HG03280 (cell line): ENCODE measurements around the gene MLLT1.

Experiments
- ATAC-seq: cut with Tn5 transposase; IDR thresholded peaks from one replicate; pipeline ENCODE4 v1.9.1; 2021; ENCODE audit warnings: mild to moderate bottlenecking, moderate library complexity; ENCODE audit not compliant: unreplicated experiment

MLLT1 gene

DNA sequence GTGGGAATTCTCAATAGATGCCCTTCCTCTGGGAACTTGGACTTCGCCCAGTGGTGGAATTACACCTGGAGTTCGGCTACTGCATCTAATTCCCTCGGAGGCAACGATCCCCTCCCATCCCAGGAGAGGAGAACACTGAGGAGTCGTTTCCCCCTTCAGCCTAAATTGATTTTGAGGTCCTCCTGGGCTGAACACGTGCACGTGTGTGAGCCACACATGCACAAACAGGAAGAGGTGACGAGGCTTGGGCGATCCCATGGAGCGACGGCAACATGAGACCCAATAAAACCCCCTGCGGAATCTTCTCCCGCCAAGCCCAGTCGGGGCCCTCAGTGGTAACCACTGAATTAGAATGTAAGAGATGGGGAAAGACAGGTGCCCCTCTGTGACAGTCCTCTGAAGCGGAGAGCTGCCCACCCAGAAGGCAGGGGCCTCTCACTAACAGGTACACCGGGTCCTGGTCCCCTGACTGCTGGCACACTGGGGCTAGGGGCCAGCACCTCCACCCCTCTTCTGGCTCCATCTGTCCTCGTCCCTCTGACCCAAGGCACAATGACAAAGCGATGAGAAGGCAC is 4.5 kb downstream of the MLLT1 start:
- ATAC-seq, result no peak

DNA sequence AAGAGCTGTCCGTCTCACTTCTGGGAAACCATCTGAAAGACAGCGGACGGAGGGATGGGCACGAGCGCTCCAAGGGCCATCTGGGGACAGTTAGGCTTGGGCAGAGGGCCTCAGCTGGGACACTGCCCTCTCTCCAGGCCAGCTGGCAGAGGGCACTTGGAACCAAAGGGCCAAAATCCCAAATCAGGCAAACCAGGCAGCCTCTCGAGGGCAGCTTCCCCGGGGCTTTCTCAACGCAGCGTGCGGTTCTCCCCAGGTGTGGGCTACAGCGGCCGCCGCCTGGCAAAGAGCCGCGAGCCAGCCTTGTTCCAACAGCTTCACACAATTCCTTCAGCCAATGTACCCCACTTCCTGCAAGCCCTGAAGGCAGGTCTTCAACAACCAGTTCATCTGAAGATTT is 5.0 kb downstream of the MLLT1 start:
- no peak for ATAC-seq

DNA sequence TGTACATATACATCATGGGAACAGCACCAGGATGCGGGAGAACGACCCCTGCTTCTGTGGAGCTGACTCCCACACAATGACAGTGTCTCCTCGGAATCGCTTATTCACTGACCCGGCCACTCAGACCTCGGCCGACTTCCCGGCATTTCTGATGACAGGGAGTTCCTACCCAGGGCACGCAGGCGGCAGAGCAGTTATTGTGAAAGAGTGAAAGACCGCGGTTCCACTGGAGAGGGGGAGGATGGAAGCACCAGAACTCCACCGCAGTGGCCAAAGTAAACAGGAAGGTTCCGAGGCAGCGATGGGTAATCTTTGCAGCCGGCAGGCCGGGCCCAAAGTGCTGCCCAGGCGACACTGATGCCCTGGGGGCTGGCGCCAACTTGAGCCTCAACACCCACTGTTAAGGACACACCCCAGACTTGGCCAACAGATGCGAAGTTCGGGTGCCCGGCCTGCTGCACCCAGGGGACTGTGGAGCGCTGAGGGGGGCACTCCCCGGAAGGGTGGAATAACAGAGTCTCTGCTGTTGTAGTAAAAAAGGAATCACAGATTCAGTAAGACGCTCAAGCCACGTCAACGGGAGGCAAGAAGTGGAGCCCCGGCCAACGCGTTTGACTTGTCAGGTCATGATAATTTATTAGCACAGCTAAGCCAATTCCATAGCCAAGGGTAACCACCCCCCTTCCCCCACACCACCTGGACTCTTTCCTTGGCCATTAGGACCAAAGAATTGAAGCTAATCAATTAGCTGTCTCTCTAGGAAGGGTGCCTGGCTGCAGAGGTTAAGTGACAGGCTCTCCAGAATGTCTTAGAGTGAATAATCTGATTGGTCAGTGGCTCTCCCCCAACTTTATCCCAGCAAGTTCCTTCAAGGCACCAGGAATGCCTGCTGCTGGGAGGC is 5.8 kb downstream of the MLLT1 start:
- no peak for ATAC-seq

DNA sequence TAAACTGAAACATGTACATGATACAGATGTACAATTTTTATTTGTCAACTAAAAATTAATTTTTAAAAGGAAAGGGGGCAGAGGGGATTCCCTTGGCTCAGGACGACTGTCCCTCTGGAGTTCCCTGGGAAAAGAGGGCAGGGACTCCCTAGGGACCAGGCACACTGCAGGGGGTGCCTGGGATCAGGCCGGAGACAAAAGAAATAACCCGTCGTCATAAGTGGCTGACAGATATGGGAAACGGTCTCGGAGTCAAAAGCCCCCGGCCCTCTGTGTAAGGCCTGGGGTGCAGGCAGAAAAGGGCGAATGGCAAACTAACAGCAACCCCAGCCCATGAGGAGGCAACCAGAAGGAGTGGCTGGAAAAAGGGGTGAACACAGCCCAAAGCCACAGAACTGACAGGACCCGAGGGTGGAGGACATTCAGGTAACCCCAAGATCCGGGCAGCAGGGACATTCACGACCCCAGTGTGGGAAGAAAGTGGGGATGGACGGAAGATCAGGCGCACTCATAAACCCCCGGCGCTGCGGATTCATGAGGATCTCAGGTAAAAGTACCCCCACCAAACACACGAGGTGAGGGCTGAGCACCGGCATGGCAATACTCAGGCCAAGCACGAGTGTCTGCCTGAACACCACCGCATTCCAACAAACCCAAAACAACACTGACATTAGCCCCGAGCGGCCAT is 6.7 kb downstream of the MLLT1 start:
- no peak for ATAC-seq

DNA sequence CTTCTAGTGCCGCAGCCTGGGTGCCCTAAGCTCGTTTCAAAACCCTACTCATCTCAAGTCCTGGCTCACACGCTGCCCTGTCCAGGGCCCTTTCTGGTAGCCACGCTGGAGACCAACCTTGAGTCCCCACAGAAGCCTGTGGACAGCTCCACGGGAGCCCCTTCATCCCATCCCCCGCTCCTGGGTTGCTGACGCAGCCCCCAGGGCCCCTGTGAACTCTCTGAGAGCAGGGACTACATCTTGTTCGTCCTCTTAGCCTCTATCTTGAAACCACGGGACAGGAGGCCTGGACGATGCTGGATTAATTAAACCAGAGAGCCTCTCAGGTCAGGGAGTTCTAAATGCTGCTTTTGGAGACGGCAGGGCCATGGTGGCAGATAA is 7.4 kb downstream of the MLLT1 start:
- no peak for ATAC-seq

DNA sequence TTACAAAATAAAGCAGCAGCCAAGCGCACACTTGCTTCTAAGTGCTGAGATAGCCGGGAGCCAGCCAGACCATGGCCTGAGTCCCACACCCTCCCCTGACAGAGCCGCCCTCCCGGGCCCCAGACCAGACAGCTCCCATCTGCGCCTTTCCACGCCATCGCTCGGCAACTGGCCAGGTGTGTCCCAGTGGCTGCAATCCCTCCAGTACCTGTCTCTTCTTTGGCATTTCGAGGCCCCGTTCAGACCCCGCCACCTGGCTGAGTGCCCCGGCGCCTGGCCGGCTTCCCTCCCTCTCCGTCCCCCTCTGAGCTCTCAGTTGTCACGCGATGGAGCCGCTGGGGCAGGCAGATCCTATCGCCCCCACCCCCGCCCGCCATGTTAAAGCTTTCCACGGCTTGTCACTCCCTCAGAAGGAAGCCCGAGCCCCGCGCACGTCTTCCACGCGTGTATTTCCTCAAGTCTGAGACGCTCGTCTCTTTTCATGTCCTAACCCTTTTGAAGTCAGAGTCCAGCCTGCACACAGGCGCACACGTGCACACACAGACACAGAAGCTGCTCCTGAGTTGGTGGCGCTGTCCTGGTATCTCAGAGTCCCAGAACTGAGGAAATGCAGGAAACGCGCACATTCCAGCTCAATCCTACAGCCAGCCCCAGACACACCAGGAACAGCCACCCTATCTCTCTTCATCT is 7.9 kb downstream of the MLLT1 start:
- no peak for ATAC-seq

DNA sequence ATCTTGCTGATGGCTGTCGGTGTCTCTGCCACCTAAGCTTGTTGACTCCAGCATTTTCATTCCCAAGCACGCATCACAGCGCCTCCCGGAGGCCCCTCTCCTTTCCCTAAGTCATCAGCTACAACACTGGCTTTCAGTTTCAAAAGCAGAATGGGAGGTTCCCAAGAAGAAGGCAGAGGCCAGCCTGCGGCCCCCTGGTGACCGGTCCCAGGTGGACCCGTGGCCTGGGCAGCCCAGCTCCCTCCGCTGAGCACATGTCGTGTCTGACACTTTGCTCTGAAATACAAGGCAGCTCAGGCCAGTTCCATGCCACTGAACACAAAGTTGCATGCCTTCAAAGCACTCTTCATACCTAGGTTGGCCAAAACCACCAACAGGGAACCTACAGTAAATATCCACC is 8.5 kb downstream of the MLLT1 start:
- ATAC-seq, result no peak

DNA sequence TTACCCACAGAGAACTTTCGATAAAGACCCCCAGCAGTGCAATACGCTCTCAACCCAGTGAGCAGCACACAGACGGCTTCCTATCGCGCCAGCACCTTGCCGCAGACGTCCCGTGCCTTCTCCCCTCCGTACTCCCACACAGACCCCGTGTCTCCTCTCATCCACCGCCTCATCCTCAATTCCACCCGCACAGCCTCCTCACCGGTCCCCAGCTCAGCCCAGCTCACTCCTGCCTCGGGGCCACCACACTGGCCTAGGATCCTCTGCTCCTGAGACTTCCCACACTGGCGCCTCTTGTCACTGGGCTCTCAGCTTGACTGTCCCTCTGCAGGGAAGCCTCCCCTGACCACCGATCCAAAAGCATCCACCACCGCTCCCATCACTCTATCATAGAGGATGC is 9.0 kb downstream of the MLLT1 start:
- ATAC-seq, result no peak

DNA sequence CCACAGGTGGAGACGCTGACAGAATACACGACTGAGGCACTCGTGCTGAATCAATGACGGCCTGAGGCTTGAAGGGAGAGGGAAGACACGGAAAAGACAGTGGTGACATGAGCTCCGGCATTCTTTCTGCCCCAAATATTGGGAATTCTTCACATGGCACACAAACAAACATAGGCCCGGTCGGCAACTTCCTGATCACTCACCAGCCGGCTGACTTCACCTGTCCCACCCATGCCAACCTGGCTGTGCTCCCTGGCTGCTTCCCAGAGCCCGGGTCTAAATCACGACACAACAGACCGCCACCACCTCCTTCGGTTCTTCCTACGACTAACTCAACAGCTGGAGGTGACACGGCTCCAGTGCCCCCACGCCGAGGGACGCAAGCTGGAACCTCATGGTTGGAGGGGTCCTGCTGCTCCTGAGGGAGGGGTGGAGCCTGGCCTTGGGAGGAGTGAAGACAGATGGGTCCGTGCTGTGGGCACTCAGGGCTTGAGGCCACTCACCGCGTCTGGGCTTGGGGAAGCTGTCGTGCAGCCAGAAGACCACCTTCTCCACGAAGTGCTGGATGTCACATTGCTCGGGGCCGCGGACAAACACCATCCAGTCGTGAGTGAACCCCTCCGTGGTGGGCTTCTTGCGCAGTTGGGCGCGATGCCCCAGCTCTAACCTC is 9.6 kb downstream of the MLLT1 start:
- ATAC-seq, result no peak

DNA sequence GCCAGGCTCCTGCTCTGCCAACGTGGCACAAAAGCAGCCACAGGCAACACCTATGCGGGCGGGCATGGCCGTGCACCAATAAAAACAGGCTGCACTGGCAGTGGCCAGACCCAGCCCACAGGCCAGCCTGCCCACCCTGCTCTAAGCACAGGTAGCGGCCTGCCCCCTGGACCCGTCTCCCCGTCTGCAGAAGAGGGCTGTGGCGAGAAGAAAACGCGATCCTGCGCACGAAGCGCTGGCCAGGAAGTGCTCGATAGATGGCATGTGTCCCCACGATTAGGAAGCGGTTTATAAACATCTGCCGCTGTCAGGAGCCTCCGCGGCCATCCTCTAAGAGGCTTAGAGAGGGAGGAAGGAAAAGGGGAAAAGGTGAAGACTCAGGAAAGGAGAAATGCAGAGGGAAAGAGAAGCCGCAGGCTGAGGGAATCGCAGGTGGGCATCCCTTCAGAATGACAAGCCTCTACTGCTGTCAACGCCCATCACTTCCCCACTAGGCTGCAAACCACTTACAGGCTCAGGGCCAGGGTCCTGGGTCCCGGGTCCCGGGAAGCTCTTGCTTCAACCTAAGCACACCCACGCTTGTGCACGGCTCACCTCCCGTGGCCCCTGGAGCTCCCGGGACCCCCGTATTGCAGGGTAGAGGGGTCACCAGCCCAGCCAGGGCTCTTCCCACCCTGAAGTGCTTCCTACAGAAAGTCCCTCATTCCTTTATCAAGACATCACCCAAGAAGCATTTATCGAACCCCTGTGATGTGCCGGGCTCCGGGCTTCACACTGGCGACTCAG is 10.5 kb downstream of the MLLT1 start:
- ATAC-seq, result no peak

DNA sequence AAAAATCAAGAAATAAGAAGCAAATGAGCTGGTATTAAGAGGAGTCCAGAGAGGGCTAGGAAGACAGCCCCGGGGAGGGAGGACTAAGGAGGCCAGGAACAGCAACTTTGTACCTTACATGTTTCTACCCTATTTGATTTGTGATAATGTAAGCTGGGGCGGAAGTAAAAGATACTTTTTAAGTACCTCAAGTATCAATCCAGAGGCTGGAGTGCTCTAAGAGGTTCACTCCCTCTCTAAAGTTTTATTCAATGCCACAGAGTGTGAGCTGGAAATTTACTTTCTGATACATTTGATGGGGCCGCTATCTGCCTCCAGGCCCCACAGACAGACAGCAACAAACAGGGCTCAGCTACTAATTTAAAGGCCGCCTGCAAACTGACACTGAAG is 11.4 kb downstream of the MLLT1 start:
- no peak for ATAC-seq

DNA sequence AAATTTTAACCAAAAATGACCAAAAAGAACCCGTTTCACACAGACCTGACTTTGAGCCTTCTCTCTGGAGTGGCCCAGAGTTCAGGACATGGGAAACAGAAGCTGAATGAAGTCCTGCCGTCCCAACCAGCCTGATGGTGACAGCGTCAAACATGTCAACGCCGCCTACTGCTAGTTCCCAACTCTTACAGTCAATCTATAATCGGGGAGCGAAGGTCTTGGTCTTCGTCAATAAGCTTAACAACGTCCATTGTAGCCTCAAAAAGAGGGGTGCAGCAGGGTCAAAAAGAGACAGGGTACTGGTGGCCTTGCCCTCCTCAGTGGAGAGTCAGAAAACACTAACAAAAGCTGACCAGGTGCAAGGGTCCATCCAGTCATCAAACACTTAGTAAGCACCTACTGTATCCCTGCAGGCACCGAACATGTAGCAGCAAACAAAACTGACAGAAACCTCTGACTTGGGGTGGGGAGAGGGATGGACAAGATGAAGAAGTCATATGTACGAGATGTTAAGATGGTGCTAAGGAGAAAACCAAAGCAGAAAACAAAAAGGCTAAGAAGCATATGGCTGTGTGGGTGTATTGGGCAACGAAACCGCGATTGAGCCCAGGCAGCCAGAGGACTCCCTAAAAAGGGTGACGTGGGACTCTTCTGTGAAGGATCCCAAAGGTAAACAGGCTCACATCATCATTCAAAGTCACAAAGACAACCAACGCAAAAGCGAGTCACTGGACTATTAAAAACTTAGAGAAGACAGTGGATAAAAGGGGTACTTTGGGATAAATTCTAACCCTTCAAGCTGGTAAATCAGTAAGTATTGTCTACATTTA is 12.0 kb downstream of the MLLT1 start:
- ATAC-seq, result no peak

DNA sequence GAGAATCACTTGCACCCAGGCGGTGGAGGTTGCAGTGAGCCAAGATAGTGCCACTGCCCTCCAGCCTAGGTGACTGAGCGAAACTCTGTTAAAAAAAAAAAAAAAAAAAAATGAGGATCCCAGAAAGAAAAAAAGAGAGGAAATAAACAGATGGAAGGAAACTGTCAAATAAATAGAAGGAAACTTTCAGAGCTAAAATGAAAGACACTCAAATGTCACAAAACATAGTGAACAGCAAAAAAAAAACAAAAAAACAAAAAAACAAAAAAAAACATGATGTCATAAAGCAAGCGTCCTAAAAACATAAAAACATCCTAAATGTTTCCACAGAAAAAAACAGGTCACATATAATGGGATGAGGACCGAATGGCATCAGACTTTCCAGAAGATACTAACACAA is 15.0 kb downstream of the MLLT1 start:
- ATAC-seq, result no peak

DNA sequence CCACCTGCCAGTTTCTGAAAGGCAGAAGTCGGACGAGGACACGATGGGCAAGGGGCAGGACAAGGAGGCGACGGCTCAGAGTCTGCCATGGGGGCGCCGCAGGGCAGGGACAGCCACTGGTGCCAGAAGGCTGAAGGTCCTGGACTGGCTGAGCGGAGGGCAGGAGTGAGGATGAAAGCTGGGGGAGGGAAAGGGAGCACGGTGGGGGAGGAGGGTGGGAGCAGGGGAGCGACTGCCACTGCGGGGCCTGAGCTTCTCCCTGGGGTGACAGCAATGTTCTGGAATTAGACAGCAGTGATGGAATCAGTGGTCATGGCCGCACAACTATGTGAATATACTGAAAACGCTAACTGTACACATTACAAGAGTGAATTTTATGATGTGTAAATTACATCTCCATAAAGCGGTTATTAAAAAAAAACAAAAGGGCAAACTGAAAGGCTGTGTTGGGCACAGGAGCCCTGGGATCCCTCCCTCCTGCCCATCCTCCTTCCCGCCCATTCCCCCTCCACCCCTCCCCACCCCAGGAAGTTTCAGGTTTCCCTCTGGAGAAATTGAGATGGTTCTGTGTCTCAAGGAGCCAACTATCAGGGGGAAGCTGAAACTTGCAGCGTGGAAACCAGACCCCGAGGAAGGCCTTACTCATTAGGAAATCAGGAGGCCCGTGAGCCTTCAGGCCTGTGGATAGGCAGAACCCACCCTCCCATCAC is 15.9 kb downstream of the MLLT1 start:
- ATAC-seq, result no peak

DNA sequence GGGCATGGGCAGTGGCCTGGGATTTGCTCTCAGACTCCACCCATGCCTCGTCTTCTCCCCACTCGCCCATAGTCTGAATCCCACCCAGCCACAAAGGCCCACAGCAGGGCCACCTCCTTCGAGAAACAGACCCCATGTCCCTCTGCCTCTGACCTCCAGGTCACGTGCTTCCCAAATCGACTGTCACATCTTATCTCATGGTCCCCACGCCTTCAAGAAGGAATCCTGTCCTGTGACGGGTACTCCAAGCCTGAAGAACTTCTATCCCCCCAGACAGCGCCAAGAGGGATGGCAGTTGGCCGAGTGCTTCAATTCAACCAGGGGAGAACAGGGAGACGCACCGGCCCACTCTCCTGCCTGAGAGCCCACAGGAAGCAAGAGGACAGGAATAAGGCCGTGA is 16.5 kb downstream of the MLLT1 start:
- ATAC-seq, result no peak

DNA sequence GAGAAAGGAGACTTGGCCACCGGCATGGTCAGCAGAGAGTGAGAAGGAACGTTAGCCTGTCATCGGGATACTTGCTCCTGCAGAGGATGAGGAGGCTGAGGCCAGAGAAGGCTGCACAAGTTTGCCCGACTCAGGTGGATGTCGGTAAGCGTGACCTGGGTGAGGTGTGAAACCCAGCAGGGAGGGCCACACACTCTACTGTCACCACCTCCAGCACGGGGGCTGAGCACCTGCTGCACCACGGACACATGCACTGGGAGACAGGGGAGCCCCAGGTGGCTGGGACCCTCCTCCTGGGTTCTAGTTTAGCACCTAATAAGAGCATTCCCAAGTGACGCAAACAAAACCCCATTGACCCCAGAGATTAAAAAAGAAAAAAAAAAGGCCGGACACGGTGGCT is 17.3 kb downstream of the MLLT1 start:
- no peak for ATAC-seq

DNA sequence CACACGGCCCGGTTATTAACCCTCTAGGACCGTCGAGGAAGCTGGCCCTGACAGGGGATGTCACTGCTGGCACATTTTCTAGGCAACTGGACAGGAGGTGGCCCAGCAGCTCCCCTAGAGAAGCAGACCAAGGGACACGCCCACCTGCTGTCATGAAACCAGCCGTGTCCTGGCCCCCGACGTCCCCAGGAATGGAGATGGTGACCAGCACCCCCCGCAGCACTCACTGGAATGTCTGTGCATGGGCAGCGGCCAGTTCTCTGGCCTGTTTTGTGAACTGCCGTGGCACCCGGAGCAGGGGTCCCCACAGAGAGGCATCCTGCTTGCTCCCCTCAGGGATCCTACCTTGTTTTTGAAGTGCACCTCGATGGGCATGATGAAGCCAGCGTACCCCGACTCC is 17.9 kb downstream of the MLLT1 start:
- ATAC-seq, result no peak

DNA sequence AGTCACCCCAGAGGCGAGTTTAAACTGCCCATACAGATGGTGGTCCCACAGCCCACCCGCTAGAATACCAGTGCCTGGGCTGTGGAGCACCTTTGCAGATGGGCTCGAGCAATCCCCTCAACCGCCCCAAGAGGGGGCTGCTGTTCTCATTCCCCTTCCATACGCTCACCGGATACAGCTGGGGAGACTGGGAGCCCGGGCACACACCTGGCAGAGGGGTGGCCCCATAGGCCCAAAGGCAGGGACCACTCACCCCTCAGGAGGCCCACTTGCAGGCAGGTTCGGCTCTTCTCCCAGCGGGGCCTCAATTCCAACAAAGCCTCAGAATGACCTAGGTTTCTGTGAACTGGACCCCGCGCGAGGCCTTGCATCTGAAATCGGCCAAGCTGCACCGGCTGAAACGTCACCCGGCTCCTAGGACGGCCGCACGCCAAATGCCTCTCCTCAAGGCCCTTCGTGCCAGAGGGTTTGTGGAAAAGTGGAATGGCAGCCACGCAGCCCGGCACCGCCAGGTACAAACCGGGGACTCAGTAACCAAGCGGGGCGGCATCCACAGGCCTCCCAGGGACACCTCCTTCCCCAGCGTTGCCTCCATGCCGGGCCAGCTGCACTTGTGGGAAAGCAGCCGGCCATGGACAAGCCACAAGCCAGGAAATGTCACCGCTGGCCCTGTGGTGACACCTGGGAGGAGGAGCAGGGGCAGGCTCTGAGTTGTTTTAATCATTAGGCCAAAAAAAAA is 18.7 kb downstream of the MLLT1 start:
- no peak for ATAC-seq
